ENCODE data around the gene ANTXR2.

ANTXR2 gene

GRCh38 chr4:80036306-80036705, 36.7 kb downstream of the ANTXR2 start:
- no peak overlapping the region for H3K4me3 ChIP-seq (ENCODE audit: low read length)
- no peak for TF ChIP-seq ZNF274 (IDR thresholded peaks at IDR 0.05; ENCODE audit: low read depth, low read length)

DNA sequence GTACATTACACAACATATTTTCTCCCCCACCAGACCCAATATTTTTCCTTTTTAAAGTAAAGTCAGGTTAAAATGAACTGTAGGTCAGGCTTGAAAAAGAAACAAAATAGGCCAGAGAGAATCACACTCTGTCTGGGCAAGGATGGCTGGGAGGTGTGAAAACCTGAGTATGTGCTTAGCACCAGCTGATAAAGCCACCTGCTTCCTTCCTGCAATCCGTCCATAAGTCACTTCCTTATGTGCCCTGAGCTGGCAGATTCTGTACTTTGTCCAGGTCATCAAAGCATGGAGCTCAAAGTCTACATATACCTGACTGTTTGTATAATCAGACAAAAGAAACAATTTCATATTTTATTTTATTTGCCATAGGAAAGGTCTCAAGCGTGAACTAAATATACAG, 37.7 kb downstream of the ANTXR2 start:
- H3K4me3 ChIP-seq (ENCODE audit: low read length), result no peak overlapping the region
- TF ChIP-seq ZNF274 (IDR thresholded peaks at IDR 0.05; ENCODE audit: low read depth, low read length), result no peak

GRCh38 chr4:80033581-80033980, 39.4 kb downstream of the ANTXR2 start:
- no peak for TF ChIP-seq ZNF274 (IDR thresholded peaks at IDR 0.05; ENCODE audit: low read depth, low read length)
- no peak overlapping the region for H3K4me3 ChIP-seq (ENCODE audit: low read length)

- H3K4me3 ChIP-seq (ENCODE audit: low read length), result no peak overlapping the region
- TF ChIP-seq ZNF274 (IDR thresholded peaks at IDR 0.05; ENCODE audit: low read depth, low read length), result no peak
Observed at GRCh38 chr4:80029364-80029763, 43.7 kb downstream of the ANTXR2 start.

DNA sequence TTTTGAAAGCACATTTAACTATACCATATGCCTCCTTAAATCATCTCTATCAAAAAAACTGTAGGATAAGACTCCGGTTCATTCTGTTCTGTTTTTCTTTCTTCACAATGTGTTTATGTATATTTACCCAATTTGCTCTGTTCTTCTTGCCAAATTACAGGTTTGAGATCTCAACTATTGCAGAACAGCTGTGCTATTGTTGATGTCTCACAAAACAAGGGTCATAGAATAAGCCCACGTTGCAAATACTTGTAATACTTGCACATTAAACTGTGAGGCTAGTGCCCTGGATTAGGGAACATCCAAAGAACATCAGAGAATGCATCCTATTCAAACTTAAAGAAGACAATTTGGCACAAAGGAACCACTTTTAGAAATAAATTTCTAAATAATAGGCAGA, 45.4 kb downstream of the ANTXR2 start:
- TF ChIP-seq ZNF274 (IDR thresholded peaks at IDR 0.05; ENCODE audit: low read depth, low read length), result no peak
- H3K4me3 ChIP-seq (ENCODE audit: low read length), result no peak overlapping the region

GRCh38 chr4:80026100-80026499, 46.9 kb downstream of the ANTXR2 start:
- TF ChIP-seq ZNF274 (IDR thresholded peaks at IDR 0.05; ENCODE audit: low read depth, low read length), result no peak

GRCh38 chr4:80024335-80024734, 48.7 kb downstream of the ANTXR2 start:
- no peak for TF ChIP-seq ZNF274 (IDR thresholded peaks at IDR 0.05; ENCODE audit: low read depth, low read length)
- H3K4me3 ChIP-seq (ENCODE audit: low read length), result no peak overlapping the region

More at GRCh38 chr4:80026100-80026499, 46.9 kb downstream of the ANTXR2 start:
- H3K4me3 ChIP-seq (ENCODE audit: low read length), result no peak overlapping the region

DNA sequence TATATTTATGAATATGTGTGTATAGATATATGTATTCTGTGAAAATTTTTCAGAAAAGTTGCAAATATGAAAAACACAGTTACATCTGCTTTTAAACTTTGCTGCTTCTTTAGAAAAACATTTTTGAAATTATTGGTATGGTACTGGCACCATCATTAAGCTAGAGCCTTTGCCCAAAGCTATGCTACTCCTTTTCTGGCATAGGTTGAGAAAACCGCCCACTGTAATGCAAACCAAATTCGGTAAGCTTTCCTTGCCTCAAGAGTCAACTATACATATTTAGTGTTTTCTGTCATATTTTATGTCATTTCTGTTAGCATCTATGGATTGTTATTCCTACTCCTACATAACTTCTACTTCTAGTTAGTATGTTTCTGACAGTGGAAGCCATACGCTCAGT, 50.7 kb downstream of the ANTXR2 start:
- H3K4me3 ChIP-seq (ENCODE audit: low read length), result no peak overlapping the region
- TF ChIP-seq ZNF274 (IDR thresholded peaks at IDR 0.05; ENCODE audit: low read depth, low read length), result no peak

- H3K4me3 ChIP-seq (ENCODE audit: low read length), result no peak overlapping the region
- no peak for TF ChIP-seq ZNF274 (IDR thresholded peaks at IDR 0.05; ENCODE audit: low read depth, low read length)
Observed at GRCh38 chr4:80017125-80017854, 55.7 kb downstream of the ANTXR2 start.

- TF ChIP-seq ZNF274 (IDR thresholded peaks at IDR 0.05; ENCODE audit: low read depth, low read length), result no peak
- no peak overlapping the region for H3K4me3 ChIP-seq (ENCODE audit: low read length)
Observed at GRCh38 chr4:80016506-80016905, 56.5 kb downstream of the ANTXR2 start.

- no peak for TF ChIP-seq ZNF274 (IDR thresholded peaks at IDR 0.05; ENCODE audit: low read depth, low read length)
- H3K4me3 ChIP-seq (ENCODE audit: low read length), result no peak overlapping the region
Observed at GRCh38 chr4:80015407-80016189, 57.4 kb downstream of the ANTXR2 start.

DNA sequence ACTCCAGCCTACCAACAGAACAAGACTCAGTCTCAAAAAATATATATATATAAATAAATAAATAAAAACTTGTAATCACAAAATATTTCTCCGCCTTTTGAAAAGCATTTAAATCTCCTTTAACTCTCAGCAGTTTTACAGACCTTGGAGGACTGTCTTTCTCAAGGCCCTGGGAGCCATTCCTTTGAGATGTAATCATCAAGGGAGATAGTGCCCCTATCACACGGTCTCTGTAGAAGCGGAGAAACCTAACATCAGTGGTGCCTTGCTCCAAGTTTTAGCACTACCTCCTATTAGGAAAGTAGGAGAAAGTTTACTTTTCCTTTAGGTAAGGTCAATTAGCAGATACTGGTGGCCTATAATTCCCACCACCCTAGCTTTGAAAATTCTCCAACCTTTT, 58.5 kb downstream of the ANTXR2 start:
- H3K4me3 ChIP-seq (ENCODE audit: low read length), result no peak overlapping the region
- no peak for TF ChIP-seq ZNF274 (IDR thresholded peaks at IDR 0.05; ENCODE audit: low read depth, low read length)

DNA sequence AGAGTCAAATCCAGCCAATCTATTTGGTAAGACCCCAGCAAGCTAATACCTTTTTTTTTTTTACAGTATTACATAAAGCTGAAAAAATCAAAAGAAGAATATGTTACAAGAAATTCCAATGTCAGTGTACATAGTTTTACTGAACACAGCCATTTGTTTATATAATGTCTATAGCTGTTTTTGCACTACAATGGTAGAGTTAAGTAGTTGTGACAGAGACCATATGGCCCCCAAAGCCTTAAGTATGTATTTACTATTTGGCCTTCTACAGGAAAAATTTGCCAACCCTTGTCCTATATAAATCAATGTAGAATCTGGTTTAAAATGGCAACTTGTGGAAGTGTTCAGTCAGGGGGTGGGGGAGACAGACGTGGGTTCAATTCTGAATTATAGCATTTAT, 60.7 kb downstream of the ANTXR2 start:
- no peak for TF ChIP-seq ZNF274 (IDR thresholded peaks at IDR 0.05; ENCODE audit: low read depth, low read length)
- H3K4me3 ChIP-seq (ENCODE audit: low read length), result no peak overlapping the region

- TF ChIP-seq ZNF274 (IDR thresholded peaks at IDR 0.05; ENCODE audit: low read depth, low read length), result no peak
- no peak overlapping the region for H3K4me3 ChIP-seq (ENCODE audit: low read length)
Observed at GRCh38 chr4:80011636-80012236, 61.3 kb downstream of the ANTXR2 start.

GRCh38 chr4:80010316-80010715, 62.7 kb downstream of the ANTXR2 start:
- TF ChIP-seq ZNF274 (IDR thresholded peaks at IDR 0.05; ENCODE audit: low read depth, low read length), result no peak
- no peak overlapping the region for H3K4me3 ChIP-seq (ENCODE audit: low read length)

All from GM08714 (cell line).